ENCODE measurements around the gene PIGR. TPM values are rescaled to one million over a fixed set of nuclear protein-coding genes. Genes with fewer than 3 reads are reported as not detected.

The PIGR gene
- total and polyA plus RNA-seq, 2 of the 8 experiments (the other 6 are each of a cell fraction or from before 2014, with no cell fraction given): not detected

DNA sequence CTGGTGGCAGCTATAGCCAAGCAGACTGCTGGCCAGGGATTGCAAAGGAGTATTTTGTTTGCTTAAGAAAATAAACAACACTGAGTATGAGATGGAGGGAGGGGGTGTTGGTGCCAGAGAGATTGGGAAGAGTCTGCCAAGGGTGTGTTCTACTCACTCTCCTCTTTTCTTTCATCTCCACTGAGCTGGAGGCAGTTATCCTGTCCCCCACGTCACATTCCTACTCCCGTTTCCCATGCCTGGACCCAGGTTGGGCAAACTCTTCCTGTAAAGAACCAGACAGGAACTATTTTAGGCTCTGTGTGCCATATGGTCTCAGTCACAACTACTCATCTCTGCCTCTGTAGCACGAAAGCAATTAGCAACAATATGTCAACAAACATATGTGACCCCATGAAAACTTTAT lies 50.4 kb downstream of the PIGR start:
- POLR2A ChIA-PET (ENCODE audit: partially characterized antibody): interaction anchor here (2.1 kb wide), 1 partner anchor 14 kb away, joined by 4 read pairs; no protein-coding TSS in a partner anchor
- Histone ChIP-seq H3K79me1 (ENCODE audit: low read depth, low read length) (no peaks in the 10 kb centered on the region), H4K91ac (replicated peaks; ENCODE audit: insufficient read length, low read length) (no peak overlapping the region), H3K27me3 (replicated peaks in 1 of 4; ENCODE audit: control insufficient read depth in 3 of 4, extremely low read depth in 1 of 4, insufficient read depth in 3 of 4, low read length in 3 of 4) (no peaks in the 10 kb centered on the region), H3K9ac (replicated peaks in 1 of 4; ENCODE audit: extremely low read depth in 1 of 4, low read depth in 3 of 4, low read length in 3 of 4) (no peak overlapping the region), H3K18ac (ENCODE audit: extremely low read depth, low read length) (no peak overlapping the region; the same call in 1 of the 2 replicates), H3K9me3 (ENCODE audit: insufficient read depth in 2 of 2, low read depth in 1 of 2, low read length in 1 of 2) (no peaks in the 10 kb centered on the region), H3K23me2 (ENCODE audit: low read depth, low read length) (no peaks in the 10 kb centered on the region), H3K4me2 (ENCODE audit: insufficient read depth in 1 of 2, low read depth in 2 of 2, low read length in 2 of 2) (no peak overlapping the region), H4K5ac (ENCODE audit: insufficient read length, low read depth, low read length) (no peak overlapping the region), H4K8ac (ENCODE audit: extremely low read depth, insufficient read depth, low read length) (no peak overlapping the region), H3K23ac (ENCODE audit: insufficient read length) (no peak overlapping the region), H3K4me1 (replicated peaks in 1 of 4; ENCODE audit: control insufficient read depth in 3 of 4, insufficient read depth in 4 of 4, low read length in 3 of 4) (peaks cover 0 to 1% (median 0%) of the 10 kb centered on the region in 4 experiments; a peak in 2 of 7 replicates), H2AFZ (ENCODE audit: low read length) (no peak overlapping the region), H2BK20ac (ENCODE audit: low read length) (no peak overlapping the region), H3K4ac (replicated peaks; ENCODE audit: insufficient read length, low read depth, low read length) (no peak overlapping the region), H3K56ac (replicated peaks; ENCODE audit: insufficient read length, low read depth, low read length) (no peak overlapping the region), H2BK15ac (ENCODE audit: low read length) (no peak overlapping the region), H3K36me3 (ENCODE audit: control insufficient read depth in 2 of 4, insufficient read depth in 4 of 4, low read length in 3 of 4) (no peaks in the 10 kb centered on the region), H3K79me2 (ENCODE audit: control insufficient read depth in 1 of 2, insufficient read depth in 2 of 2, low read length in 2 of 2) (no peaks in the 10 kb centered on the region), H2BK5ac (ENCODE audit: low read depth, low read length) (no peak overlapping the region), H3K27ac (ENCODE audit: low read depth, low read length) (no peak overlapping the region), H2BK120ac (replicated peaks; ENCODE audit: low read depth, low read length) (no peak overlapping the region), H3K14ac (ENCODE audit: insufficient read length) (no peak overlapping the region), H2BK12ac (ENCODE audit: low read depth, low read length) (no peak overlapping the region), H2AK5ac (ENCODE audit: low read depth, low read length) (no peak overlapping the region), H4K20me1 (replicated peaks in 1 of 2; ENCODE audit: control insufficient read depth in 1 of 2, insufficient read depth in 2 of 2, low read length in 2 of 2) (no peaks in the 10 kb centered on the region), H3K4me3 (ENCODE audit: extremely low read depth in 1 of 4, insufficient read depth in 2 of 4, low read depth in 3 of 4, low read length in 4 of 4) (no peak overlapping the region)
- no peak for TF ChIP-seq CEBPB (IDR thresholded peaks at IDR 0.05; ENCODE audit: low read depth, low read length)
- TF ChIP-seq BACH1 (IDR thresholded peaks at IDR 0.05; ENCODE audit: low read length): no peak
- no peak for FAIRE-seq
- CTCF ChIA-PET (ENCODE audit: partially characterized antibody): interaction anchor here (0.6 to 7.2 kb wide), 18 partner anchors 12 to 891 kb away, joined by 3 to 52 read pairs (median 4); partner anchors contain the start of genes FCAMR and IL20
- WGBS, 2 experiments (ENCODE audit: extremely low coverage in 1 of 2, insufficient coverage in 1 of 2, insufficient read length in 1 of 2, insufficient replicate concordance in 2 of 2, low coverage in 1 of 2, low lambda C conversion rate in 2 of 2, missing lambda C conversion rate in 1 of 2): 89% methylated on average over 3 of the region's 3 CpGs; no CpG with 5 or more reads in 1 of the 2 experiments
- DNase-seq (ENCODE audit: low read depth in 1 of 2, low spot score in 2 of 2): no peak
